Measurements from ENCODE around the gene KAT5.
"Not testable (repeated sequence)": the region's sequence is repeated elsewhere in the genome, so short reads cannot be mapped to it uniquely, and the experiment has no call there.

KAT5 gene

GRCh38 chr11:65762169-65762568 is 50.1 kb downstream of the KAT5 start:
- not testable (repeated sequence) for DNase-seq

- not testable (repeated sequence) for DNase-seq
Measured at GRCh38 chr11:65762816-65763215, 50.8 kb downstream of the KAT5 start.

- no peak for DNase-seq
Measured at GRCh38 chr11:65764434-65764833, 52.4 kb downstream of the KAT5 start.

GRCh38 chr11:65766535-65766934 is 54.5 kb downstream of the KAT5 start:
- no peak for DNase-seq

- DNase-seq, result no peak
Measured at GRCh38 chr11:65767406-65767805, 55.4 kb downstream of the KAT5 start.

- not testable (repeated sequence) for DNase-seq
Measured at GRCh38 chr11:65767806-65768205, 55.8 kb downstream of the KAT5 start.

Measured in stimulated activated CD4-positive, alpha-beta T cell treated with anti-CD3 and anti-CD28 coated beads, Interleukin-2, amount 100 ng/mL, for 24 hours (primary cell).